GOT3 (cell line): Measurements from ENCODE around the gene ART5.
"Not testable (repeated sequence)": the region's sequence is repeated elsewhere in the genome, so short reads cannot be mapped to it uniquely, and the experiment has no call there.

Experiments
- DNase-seq: peaks from one replicate; lab custom pipeline; 2025; ENCODE audit warnings: mixed read lengths; lab: John Stamatoyannopoulos, UW

The ART5 gene

GRCh38 chr11:3617990-3618389 is 23.8 kb downstream of the ART5 start:
- DNase-seq, result no peak

- DNase-seq, result no peak
These were observed 24.9 kb downstream of the ART5 start for GRCh38 chr11:3616721-3617460.

GRCh38 chr11:3615998-3616397 is 25.8 kb downstream of the ART5 start:
- DNase-seq, result no peak

GRCh38 chr11:3614742-3615171 is 27.0 kb downstream of the ART5 start:
- no peak for DNase-seq

GRCh38 chr11:3613998-3614741 is 27.6 kb downstream of the ART5 start:
- DNase-seq, result no peak

GRCh38 chr11:3611976-3612678 is 29.7 kb downstream of the ART5 start:
- DNase-seq, result no peak

- DNase-seq, result no peak
These were observed 30.9 kb downstream of the ART5 start for GRCh38 chr11:3610846-3611245.

GRCh38 chr11:3609416-3610265 is 32.2 kb downstream of the ART5 start:
- no peak for DNase-seq

- no peak for DNase-seq
These were observed 36.0 kb downstream of the ART5 start for GRCh38 chr11:3605771-3606203.

GRCh38 chr11:3605283-3605662 is 36.5 kb downstream of the ART5 start:
- DNase-seq, result no peak

- DNase-seq, result no peak
These were observed 37.6 kb downstream of the ART5 start for GRCh38 chr11:3604167-3604566.

GRCh38 chr11:3600201-3600600 is 41.6 kb downstream of the ART5 start:
- DNase-seq, result not testable (repeated sequence)

GRCh38 chr11:3597743-3598142 is 44.0 kb downstream of the ART5 start:
- not testable (repeated sequence) for DNase-seq

GRCh38 chr11:3591326-3591725 is 50.5 kb downstream of the ART5 start:
- DNase-seq, result not testable (repeated sequence)

GRCh38 chr11:3590193-3590592 is 51.6 kb downstream of the ART5 start:
- DNase-seq, result not testable (repeated sequence)

- not testable (repeated sequence) for DNase-seq
These were observed 53.0 kb downstream of the ART5 start for GRCh38 chr11:3588776-3589175.
